Neural crest cell (in vitro differentiated cells): ENCODE results near the gene TGFBR1. TPM values are rescaled to one million over a fixed set of nuclear protein-coding genes. Genes with fewer than 3 reads are reported as not detected.

Experiments used
- DNase-seq: peaks from one replicate; pipeline ENCODE4 v3.0.0; 2021; ENCODE audit warnings: low read depth, mixed read lengths, low spot score
- H3K27ac Mint-ChIP-seq: one replicate; pipeline ENCODE4 v1.8.0; 2021; ENCODE audit warnings: mild to moderate bottlenecking, mixed read lengths; ENCODE audit not compliant: unreplicated experiment
- H3K27me3 Mint-ChIP-seq: 2 replicates; pipeline ENCODE4 v1.8.0; 2021; ENCODE audit warnings: low read depth, mild to moderate bottlenecking, mixed read lengths
- H3K36me3 Mint-ChIP-seq: 2 replicates; pipeline ENCODE4 v1.8.0; 2021; ENCODE audit warnings: low read depth, mild to moderate bottlenecking, mixed read lengths
- H3K4me1 Mint-ChIP-seq: 2 replicates; pipeline ENCODE4 v1.8.0; 2021; ENCODE audit warnings: mixed read lengths
- H3K4me3 Mint-ChIP-seq: one replicate; pipeline ENCODE4 v1.8.0; 2021; ENCODE audit warnings: mild to moderate bottlenecking, mixed read lengths
- H3K9me3 Mint-ChIP-seq: 2 replicates; pipeline ENCODE4 v1.8.0; 2021; ENCODE audit warnings: mixed read lengths
- total RNA-seq: library from RNA; stranded (reverse); gene quantifications from 2 replicates; pipeline ENCODE4 v1.2.1, GENCODE V29; 2021
- TF ChIP-seq, protein P1 (sequence below): fragments of 200-600 bp; sonication (generic); conservative IDR thresholded peaks from 2 replicates; pipeline ENCODE4 v1.5.0; 2021; ENCODE audit warnings: antibody characterized with exemption, mild to moderate bottlenecking

Gene TGFBR1
- total RNA-seq, 1 donor from 2014 or later, result 117 TPM

- TF ChIP-seq, protein P1, sequence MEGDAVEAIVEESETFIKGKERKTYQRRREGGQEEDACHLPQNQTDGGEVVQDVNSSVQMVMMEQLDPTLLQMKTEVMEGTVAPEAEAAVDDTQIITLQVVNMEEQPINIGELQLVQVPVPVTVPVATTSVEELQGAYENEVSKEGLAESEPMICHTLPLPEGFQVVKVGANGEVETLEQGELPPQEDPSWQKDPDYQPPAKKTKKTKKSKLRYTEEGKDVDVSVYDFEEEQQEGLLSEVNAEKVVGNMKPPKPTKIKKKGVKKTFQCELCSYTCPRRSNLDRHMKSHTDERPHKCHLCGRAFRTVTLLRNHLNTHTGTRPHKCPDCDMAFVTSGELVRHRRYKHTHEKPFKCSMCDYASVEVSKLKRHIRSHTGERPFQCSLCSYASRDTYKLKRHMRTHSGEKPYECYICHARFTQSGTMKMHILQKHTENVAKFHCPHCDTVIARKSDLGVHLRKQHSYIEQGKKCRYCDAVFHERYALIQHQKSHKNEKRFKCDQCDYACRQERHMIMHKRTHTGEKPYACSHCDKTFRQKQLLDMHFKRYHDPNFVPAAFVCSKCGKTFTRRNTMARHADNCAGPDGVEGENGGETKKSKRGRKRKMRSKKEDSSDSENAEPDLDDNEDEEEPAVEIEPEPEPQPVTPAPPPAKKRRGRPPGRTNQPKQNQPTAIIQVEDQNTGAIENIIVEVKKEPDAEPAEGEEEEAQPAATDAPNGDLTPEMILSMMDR, result no peak
- H3K36me3 Mint-ChIP-seq, result no peaks in the 10 kb centered on the region
- peaks cover 22% of the 10 kb centered on the region for H3K27me3 Mint-ChIP-seq
- H3K9me3 Mint-ChIP-seq, result peaks cover 6% of the 10 kb centered on the region
- H3K4me1 Mint-ChIP-seq, result peaks cover 44% of the 10 kb centered on the region
- no peak for DNase-seq
- H3K27ac Mint-ChIP-seq, result peak overlapping the region; percentile 39
- peak overlapping the region; percentile 93 for H3K4me3 Mint-ChIP-seq
Measured at GRCh38 chr9:99103901-99104458, 933 bp upstream of the TGFBR1 start.

- peak; percentile 57 for DNase-seq
- Mint-ChIP-seq H3K9me3 (no peaks in the 10 kb centered on the region), H3K4me1 (peaks cover 52% of the 10 kb centered on the region), H3K27me3 (peaks cover 17% of the 10 kb centered on the region), H3K4me3 (peak overlapping the region; percentile 91), H3K36me3 (no peaks in the 10 kb centered on the region), H3K27ac (peak overlapping the region; percentile 54)
- TF ChIP-seq, protein P1, result no peak
Measured at GRCh38 chr9:99105152-99106043, 485 bp downstream of the TGFBR1 start.

DNA sequence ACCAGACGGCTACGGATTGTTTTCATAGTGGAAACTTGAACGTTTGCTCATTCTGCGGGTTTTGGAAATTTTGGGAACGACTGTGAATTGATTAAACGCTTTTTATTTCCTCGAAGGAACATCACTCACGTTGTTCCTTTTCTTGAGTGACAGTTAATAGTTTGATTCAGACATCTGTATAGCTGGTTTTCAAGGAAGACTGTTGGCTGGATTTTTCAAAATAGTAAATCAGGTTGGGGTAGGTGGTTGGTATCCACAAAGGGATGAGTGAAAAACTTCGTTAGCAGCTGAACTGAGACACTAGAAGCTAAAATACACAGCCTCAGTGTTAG lies 1.1 kb downstream of the TGFBR1 start:
- no peak for DNase-seq
- TF ChIP-seq, protein P1, result no peak
- Mint-ChIP-seq H3K4me3 (peak overlapping the region; percentile 91), H3K36me3 (no peaks in the 10 kb centered on the region), H3K4me1 (peaks cover 53% of the 10 kb centered on the region), H3K27me3 (peaks cover 17% of the 10 kb centered on the region), H3K27ac (peak overlapping the region; percentile 54), H3K9me3 (no peaks in the 10 kb centered on the region)

- DNase-seq, result no peak
- no peak overlapping the region for H3K27ac Mint-ChIP-seq
- no peaks in the 10 kb centered on the region for H3K9me3 Mint-ChIP-seq
- TF ChIP-seq, protein P1, result no peak
- H3K36me3 Mint-ChIP-seq, result no peaks in the 10 kb centered on the region
- peaks cover 17% of the 10 kb centered on the region for H3K27me3 Mint-ChIP-seq
- peak overlapping the region; percentile 61 for H3K4me3 Mint-ChIP-seq
- H3K4me1 Mint-ChIP-seq, result peaks cover 60% of the 10 kb centered on the region
Measured at GRCh38 chr9:99107421-99107820, 2.5 kb downstream of the TGFBR1 start.

DNA sequence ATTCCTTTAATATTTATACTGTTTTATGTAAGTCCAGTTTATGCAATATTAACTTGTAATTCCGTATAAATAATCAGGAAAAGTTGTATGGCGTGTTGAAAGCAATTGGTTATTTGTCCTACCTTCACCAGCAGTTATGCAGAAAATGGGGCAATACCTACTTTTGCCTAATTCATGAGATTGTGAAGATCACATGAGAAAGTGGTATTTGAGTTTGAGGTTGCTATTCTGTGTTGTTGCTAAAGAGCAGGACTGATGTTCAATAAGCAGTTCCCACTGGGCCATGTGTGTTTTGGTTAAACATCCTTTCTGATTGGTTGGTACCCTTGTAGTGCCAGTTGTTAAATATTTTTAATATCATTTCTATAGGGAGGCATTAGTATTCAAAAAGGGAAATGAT lies 3.2 kb downstream of the TGFBR1 start:
- H3K27ac Mint-ChIP-seq, result no peak overlapping the region
- no peaks in the 10 kb centered on the region for H3K9me3 Mint-ChIP-seq
- no peak for DNase-seq
- peaks cover 67% of the 10 kb centered on the region for H3K4me1 Mint-ChIP-seq
- peaks cover 14% of the 10 kb centered on the region for H3K27me3 Mint-ChIP-seq
- TF ChIP-seq, protein P1, result no peak
- no peaks in the 10 kb centered on the region for H3K36me3 Mint-ChIP-seq
- no peak overlapping the region for H3K4me3 Mint-ChIP-seq
